Uterus (tissue), 2 donors: ENCODE measurements around the gene ATP23.

Experiments
- POLR2A ChIP-seq, 2 donors: fragments of 450-650 bp; IDR thresholded peaks; one replicate each; pipeline ENCODE4 v1.6.1; 2016; ENCODE audit warnings: antibody characterized with exemption in 2 of 2, mild to moderate bottlenecking in 1 of 2, moderate library complexity in 1 of 2
- TF ChIP-seq, protein P1 (sequence below), 4 experiments: fragments of 200-600 bp in 2 of 4; fragments of 450-650 bp in 2 of 4; sonication (generic) in 2 of 4; IDR thresholded peaks; one replicate each; pipeline ENCODE4 v1.5.1; 2016 to 2019; ENCODE audit warnings: antibody characterized with exemption in 4 of 4, mild to moderate bottlenecking in 2 of 4, moderate library complexity in 1 of 4

GRCh38 chr12:58007875-58008274 is 66.5 kb downstream of the ATP23 start:
- no peak for TF ChIP-seq POLR2A (IDR thresholded peaks at IDR 0.05)
- TF ChIP-seq, protein P1, sequence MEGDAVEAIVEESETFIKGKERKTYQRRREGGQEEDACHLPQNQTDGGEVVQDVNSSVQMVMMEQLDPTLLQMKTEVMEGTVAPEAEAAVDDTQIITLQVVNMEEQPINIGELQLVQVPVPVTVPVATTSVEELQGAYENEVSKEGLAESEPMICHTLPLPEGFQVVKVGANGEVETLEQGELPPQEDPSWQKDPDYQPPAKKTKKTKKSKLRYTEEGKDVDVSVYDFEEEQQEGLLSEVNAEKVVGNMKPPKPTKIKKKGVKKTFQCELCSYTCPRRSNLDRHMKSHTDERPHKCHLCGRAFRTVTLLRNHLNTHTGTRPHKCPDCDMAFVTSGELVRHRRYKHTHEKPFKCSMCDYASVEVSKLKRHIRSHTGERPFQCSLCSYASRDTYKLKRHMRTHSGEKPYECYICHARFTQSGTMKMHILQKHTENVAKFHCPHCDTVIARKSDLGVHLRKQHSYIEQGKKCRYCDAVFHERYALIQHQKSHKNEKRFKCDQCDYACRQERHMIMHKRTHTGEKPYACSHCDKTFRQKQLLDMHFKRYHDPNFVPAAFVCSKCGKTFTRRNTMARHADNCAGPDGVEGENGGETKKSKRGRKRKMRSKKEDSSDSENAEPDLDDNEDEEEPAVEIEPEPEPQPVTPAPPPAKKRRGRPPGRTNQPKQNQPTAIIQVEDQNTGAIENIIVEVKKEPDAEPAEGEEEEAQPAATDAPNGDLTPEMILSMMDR (IDR thresholded peaks at IDR 0.05), result no peak
